Activated naive CD8-positive, alpha-beta T cell treated with anti-CD3 and anti-CD28 coated beads for 36 hours (primary cell): ENCODE measurements around the gene CACNA1I. TPM values are rescaled to one million over a fixed set of nuclear protein-coding genes. Genes with fewer than 3 reads are reported as not detected.
"Not testable (repeated sequence)": the region's sequence is repeated elsewhere in the genome, so short reads cannot be mapped to it uniquely, and the experiment has no call there.

Experiments used
- DNase-seq: peaks from one replicate; pipeline ENCODE4 v3.0.0; 2021
- H3K27ac Mint-ChIP-seq: one replicate; pipeline ENCODE4 v1.8.0; 2022; ENCODE audit warnings: mild to moderate bottlenecking, moderate library complexity, mixed read lengths
- H3K27me3 Mint-ChIP-seq: one replicate; pipeline ENCODE4 v1.8.0; 2022; ENCODE audit warnings: mild to moderate bottlenecking, mixed read lengths
- H3K36me3 Mint-ChIP-seq: one replicate; pipeline ENCODE4 v1.8.0; 2021; ENCODE audit warnings: mild to moderate bottlenecking, mixed read lengths
- H3K4me1 Mint-ChIP-seq: one replicate; pipeline ENCODE4 v1.8.0; 2021; ENCODE audit warnings: mixed read lengths
- H3K4me3 Mint-ChIP-seq: one replicate; pipeline ENCODE4 v1.8.0; 2022; ENCODE audit warnings: mild to moderate bottlenecking, moderate library complexity, mixed read lengths
- H3K9me3 Mint-ChIP-seq: one replicate; pipeline ENCODE4 v1.8.0; 2022; ENCODE audit warnings: mixed read lengths
- total RNA-seq, 2 experiments: library from RNA; stranded (reverse); gene quantifications; one replicate each; pipeline ENCODE4 v1.2.3, GENCODE V29; 2021

CACNA1I gene
- total RNA-seq, 2 experiments from 2014 or later = 0.26 to 0.27 TPM

DNA sequence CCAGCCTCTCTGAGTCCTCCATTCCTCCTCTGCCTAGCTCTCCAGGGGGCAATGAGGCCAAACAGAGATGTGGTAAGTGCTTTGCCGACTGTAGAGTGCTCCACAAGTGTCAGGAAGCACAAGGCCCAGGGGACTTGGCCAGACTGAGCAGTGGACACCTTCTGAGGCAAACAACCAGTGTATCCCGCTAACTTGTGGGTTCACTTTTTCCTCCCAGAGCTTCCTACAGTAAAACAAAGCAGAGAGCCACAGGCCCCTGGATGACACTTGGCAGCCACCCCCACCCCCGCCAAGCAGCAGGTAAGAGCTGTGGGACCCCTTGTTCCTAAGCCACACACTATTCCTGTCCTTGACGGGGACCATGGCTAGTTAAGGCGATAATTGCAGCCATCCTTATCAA, 160.9 kb downstream of the CACNA1I start:
- Mint-ChIP-seq H3K27me3 (peaks cover 9% of the 10 kb centered on the region), H3K36me3 (no peaks in the 10 kb centered on the region)
- DNase-seq = no peak

DNA sequence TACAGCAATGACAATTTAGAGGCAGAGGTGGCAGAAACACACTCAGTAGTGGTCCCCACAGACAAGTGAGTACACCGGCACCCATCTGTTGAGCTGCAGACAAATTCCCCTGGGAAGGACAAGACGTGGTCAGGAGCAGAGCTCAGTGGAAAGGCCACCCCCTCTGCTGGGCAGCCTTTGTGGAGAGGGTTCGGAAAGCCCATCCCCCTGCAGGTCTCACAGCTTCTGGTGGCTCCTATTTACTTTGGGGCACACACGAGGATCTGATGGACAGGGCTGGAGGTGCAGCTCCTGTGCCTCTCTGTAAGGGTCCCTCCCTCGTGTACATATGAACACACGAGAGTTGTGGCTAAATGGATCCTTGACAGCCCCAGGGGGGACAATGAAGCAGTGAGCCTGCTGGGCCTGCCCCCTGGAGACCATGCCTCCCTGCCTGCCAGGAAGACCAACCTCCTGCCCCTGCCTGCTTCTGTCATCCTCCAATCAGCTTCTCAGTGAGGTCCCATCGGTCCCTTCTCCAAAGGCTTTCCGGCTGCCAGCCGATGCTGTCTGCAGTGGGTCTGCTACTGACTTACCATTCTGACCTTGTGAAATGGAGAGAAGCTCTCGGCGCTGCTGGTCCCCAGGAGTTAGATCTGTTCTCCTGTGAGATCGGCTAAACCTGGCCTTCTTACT, 161.5 kb downstream of the CACNA1I start:
- H3K4me1 Mint-ChIP-seq = no peaks in the 10 kb centered on the region
- DNase-seq = no peak
- H3K36me3 Mint-ChIP-seq = no peaks in the 10 kb centered on the region
- no peak overlapping the region for H3K27ac Mint-ChIP-seq
- H3K4me3 Mint-ChIP-seq = no peak overlapping the region
- H3K27me3 Mint-ChIP-seq = peaks cover 9% of the 10 kb centered on the region
- no peaks in the 10 kb centered on the region for H3K9me3 Mint-ChIP-seq

More for the DNA sequence above, 160.9 kb downstream of the CACNA1I start:
- H3K27ac Mint-ChIP-seq = no peak overlapping the region
- no peaks in the 10 kb centered on the region for H3K4me1 Mint-ChIP-seq
- no peak overlapping the region for H3K4me3 Mint-ChIP-seq
- H3K9me3 Mint-ChIP-seq = no peaks in the 10 kb centered on the region

DNA sequence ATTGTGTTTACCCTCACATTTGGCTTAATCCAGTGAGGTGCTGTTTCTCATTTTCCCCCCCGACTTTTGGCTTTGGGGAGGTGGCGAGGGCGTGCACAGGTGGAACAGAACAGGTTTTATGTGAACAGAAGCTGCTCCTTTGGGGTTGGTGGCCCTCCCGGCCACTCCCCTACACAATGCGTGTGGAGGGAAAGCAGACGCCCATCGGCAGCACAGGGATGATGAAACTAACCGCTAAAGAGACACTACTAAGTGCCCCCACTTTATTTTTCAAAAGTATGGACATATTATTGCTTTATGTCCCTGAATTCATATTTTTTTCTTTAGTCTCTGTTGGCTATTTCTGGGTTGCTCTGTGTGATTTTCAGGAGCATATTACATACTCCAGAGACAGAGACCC, 162.1 kb downstream of the CACNA1I start:
- H3K4me3 Mint-ChIP-seq = no peak overlapping the region
- peaks cover 9% of the 10 kb centered on the region for H3K27me3 Mint-ChIP-seq
- no peaks in the 10 kb centered on the region for H3K9me3 Mint-ChIP-seq
- no peak overlapping the region for H3K27ac Mint-ChIP-seq
- no peaks in the 10 kb centered on the region for H3K36me3 Mint-ChIP-seq
- no peak for DNase-seq
- no peaks in the 10 kb centered on the region for H3K4me1 Mint-ChIP-seq

DNA sequence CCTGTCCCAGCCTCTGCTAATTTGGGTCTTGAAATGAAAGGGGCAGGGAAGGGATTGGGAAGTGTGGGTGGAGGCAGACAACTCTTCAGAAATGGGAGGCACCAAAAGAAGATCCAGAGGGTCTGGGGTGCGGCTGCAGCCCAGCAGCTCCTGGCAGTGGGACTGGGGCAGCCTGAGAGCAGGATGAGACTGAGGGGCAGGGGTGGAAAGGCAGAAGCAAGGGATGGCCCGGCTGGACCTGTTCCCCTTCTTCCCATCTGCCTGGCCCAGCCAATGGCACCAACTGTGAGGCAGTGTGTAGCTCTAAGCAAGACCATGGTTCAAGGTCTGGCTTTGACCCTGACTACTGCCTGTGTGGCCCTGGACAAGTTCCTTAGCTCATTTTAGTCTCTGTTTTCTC, 162.6 kb downstream of the CACNA1I start:
- H3K4me1 Mint-ChIP-seq = no peaks in the 10 kb centered on the region

DNA sequence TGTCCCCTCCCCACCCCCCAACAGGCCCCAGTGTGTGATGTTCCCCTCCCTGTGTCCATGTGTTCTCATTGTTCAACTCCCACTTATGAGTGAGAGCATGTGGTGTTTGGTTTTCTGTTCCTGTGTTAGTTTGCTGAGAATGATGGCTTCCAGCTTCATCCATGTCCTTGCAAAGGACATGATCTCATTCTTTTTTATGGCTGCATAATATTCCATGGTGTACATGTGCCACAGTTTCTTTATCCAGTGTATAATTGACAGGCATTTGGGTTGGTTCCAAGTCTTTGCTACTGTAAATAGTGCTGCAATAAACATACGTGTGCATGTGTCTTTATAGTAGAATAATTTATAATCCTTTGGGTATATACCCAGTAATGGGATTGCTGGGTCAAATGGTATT, 163.5 kb downstream of the CACNA1I start:
- DNase-seq, H3K4me1 Mint-ChIP-seq, H3K9me3 Mint-ChIP-seq, H3K36me3 Mint-ChIP-seq, H3K4me3 Mint-ChIP-seq, H3K27ac Mint-ChIP-seq, H3K27me3 Mint-ChIP-seq: not testable (repeated sequence)

More for the DNA sequence above, 162.6 kb downstream of the CACNA1I start:
- Mint-ChIP-seq H3K9me3 (no peaks in the 10 kb centered on the region), H3K36me3 (no peaks in the 10 kb centered on the region), H3K27ac (no peak overlapping the region), H3K4me3 (no peak overlapping the region), H3K27me3 (peaks cover 6% of the 10 kb centered on the region)
- no peak for DNase-seq

DNA sequence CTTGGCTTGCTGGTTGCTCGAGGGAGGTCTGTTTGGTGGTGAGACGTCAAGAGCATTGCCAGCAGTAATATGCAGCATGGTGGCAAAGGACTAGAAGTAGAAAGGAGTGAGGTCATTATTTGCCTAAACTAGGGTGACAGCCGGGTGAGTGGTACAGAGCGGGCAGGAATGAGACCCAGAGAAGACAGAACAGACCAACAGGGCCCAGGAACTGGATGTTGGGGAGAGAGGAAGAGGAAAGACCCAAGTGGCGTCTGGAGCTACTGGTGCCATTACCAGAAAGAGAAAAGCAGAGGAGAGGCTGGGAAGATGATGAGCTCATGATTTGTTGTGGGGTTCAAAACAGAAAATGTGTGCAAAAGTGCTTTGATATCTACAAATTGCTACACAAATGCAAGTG, 164.3 kb downstream of the CACNA1I start:
- H3K4me1 Mint-ChIP-seq = no peaks in the 10 kb centered on the region
- H3K27ac Mint-ChIP-seq = peak overlapping the region; percentile 36
- H3K27me3 Mint-ChIP-seq = peaks cover 6% of the 10 kb centered on the region
- no peak overlapping the region for H3K4me3 Mint-ChIP-seq
- H3K9me3 Mint-ChIP-seq = peaks cover 1% of the 10 kb centered on the region
- DNase-seq = no peak
- H3K36me3 Mint-ChIP-seq = no peaks in the 10 kb centered on the region

DNA sequence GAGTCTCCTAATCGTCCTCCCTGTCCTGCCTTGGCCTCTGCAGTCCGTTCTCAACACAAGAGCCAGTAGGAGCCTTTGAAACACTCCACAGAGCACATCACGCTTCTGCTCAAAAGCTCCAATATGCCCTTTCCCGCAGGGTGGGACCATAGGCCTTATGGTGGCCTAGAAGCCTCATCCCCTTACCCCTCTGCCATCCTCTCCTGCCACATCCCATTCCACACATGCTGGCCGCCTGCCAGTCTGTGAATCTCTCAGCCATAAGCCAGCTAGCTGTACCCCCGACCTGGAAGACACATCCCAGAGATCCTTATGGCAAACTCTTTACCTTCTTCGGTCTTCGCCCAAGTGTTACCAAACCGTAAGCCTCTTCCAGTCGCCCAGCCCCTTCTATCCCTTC, 165.2 kb downstream of the CACNA1I start:
- Mint-ChIP-seq H3K9me3 (peaks cover 1% of the 10 kb centered on the region), H3K27me3 (peaks cover 6% of the 10 kb centered on the region)

DNA sequence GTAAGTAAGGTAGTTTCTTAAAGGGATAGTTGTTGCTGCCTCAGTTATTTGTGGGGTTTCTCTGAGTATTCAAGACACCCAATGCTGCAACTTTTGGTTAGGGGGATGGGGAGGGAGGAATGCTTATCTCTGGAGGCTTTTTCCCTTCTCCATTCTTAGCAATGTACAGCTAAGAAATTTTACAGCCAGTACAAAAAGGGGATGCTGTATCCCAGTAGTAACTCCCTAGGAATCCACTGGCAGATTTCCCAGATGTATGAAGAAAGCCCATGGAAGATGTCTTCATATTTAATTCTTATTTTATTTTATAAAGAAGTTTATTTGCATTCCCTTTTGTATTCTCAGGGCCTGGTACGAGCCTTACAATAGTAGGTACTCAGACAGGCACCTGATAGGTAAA, 168.2 kb downstream of the CACNA1I start:
- H3K27me3 Mint-ChIP-seq = peaks cover 6% of the 10 kb centered on the region
- H3K4me1 Mint-ChIP-seq = peaks cover 3% of the 10 kb centered on the region
- no peak for DNase-seq
- no peaks in the 10 kb centered on the region for H3K36me3 Mint-ChIP-seq
- H3K4me3 Mint-ChIP-seq = no peak overlapping the region
- H3K9me3 Mint-ChIP-seq = peaks cover 1% of the 10 kb centered on the region
- H3K27ac Mint-ChIP-seq = no peak overlapping the region

More for the DNA sequence above, 165.2 kb downstream of the CACNA1I start:
- H3K4me1 Mint-ChIP-seq = no peaks in the 10 kb centered on the region
- no peak overlapping the region for H3K27ac Mint-ChIP-seq
- H3K4me3 Mint-ChIP-seq = no peak overlapping the region
- H3K36me3 Mint-ChIP-seq = no peaks in the 10 kb centered on the region
- DNase-seq = no peak

Other genes with a start within 250 kb of the CACNA1I start
- gene SYNGR1, start 220.8 kb upstream of the CACNA1I start, total RNA-seq = 1 to 10 TPM; 7.4 to 9.3 TPM
- gene TAB1, start 171.0 kb upstream of the CACNA1I start, total RNA-seq = 10 to 100 TPM; 17.1 to 18.2 TPM
- 1 to 10 TPM; 1.0 to 1.2 TPM for gene MGAT3, start 113.7 kb upstream of the CACNA1I start, total RNA-seq
- 10 to 100 TPM; 62.9 to 65.0 TPM for gene MIEF1, start 68.5 kb upstream of the CACNA1I start, total RNA-seq
- 100 to 1,000 TPM; 806 to 814 TPM for gene ATF4, start 50.2 kb upstream of the CACNA1I start, total RNA-seq
- 100 to 1,000 TPM; 104 to 113 TPM for gene RPS19BP1, start 38.0 kb upstream of the CACNA1I start, total RNA-seq